Ovary (tissue), 3 donors: Measurements from ENCODE around the gene FXYD1.

Experiments used
- CTCF ChIP-seq, 3 donors: fragments of 450-650 bp in 2 of 3; fragments of 200-600 bp in 1 of 3; IDR thresholded peaks; one replicate each; pipeline versions ENCODE4 v1.5.1 to v1.8.0; 2016 to 2022; ENCODE audit warnings: antibody characterized with exemption in 3 of 3, mild to moderate bottlenecking in 1 of 3
- POLR2A ChIP-seq: fragments of 450-650 bp; IDR thresholded peaks from one replicate; pipeline ENCODE4 v1.6.1; 2017; ENCODE audit warnings: antibody characterized with exemption, mild to moderate bottlenecking, moderate library complexity
- donor health status: DM: no; HTN: no; CAD: no.

- TF ChIP-seq POLR2A (no peak), CTCF (IDR thresholded peaks at IDR 0.05) (no peak)
These were observed 29.1 kb upstream of the FXYD1 start for GRCh38 chr19:35109395-35110112.
